Heart left ventricle (tissue), 16 donors: ENCODE data around the gene SSPN. TPM values are rescaled to one million over a fixed set of nuclear protein-coding genes. Genes with fewer than 3 reads are reported as not detected.

ENCODE experiments used
- ATAC-seq, 4 donors: fragments of 200-7000 bp; cut with Tn5 transposase; one replicate each; pipeline ENCODE4 v1.9.1; 2020 to 2022; ENCODE audit warnings: moderate library complexity in 4 of 4, mild to moderate bottlenecking in 3 of 4, moderate number of reproducible peaks in 1 of 4
- DNase-seq, 5 donors: peaks; one replicate each; pipeline ENCODE4 v3.0.0-alpha.2; 2020
- H3K27ac ChIP-seq, 12 donors: fragments of 200-600 bp; sonication (generic) in 4 of 12; one replicate each; pipeline versions ENCODE4 v1.5.0 to v1.8.0; 2016 to 2022; ENCODE audit warnings: mild to moderate bottlenecking in 2 of 12
- H3K27me3 ChIP-seq, 9 donors: fragments of 200-600 bp; sonication (generic) in 2 of 9; one replicate each; pipeline versions ENCODE4 v1.5.1 to v1.8.0; 2016 to 2022; ENCODE audit warnings: mild to moderate bottlenecking in 3 of 9
- H3K36me3 ChIP-seq, 9 donors: fragments of 200-600 bp; sonication (generic) in 2 of 9; one replicate each; pipeline versions ENCODE4 v1.5.0 to v1.8.0; 2018 to 2022; ENCODE audit warnings: mild to moderate bottlenecking in 2 of 9
- H3K4me1 ChIP-seq, 12 donors: fragments of 200-600 bp; sonication (generic) in 4 of 12; one replicate each; pipeline versions ENCODE4 v1.5.0 to v1.8.0; 2016 to 2022; ENCODE audit warnings: mild to moderate bottlenecking in 3 of 12
- H3K4me3 ChIP-seq, 12 donors: fragments of 200-600 bp; sonication (generic) in 4 of 12; one replicate each; pipeline versions ENCODE4 v1.5.0 to v1.8.0; 2017 to 2022; ENCODE audit warnings: mild to moderate bottlenecking in 9 of 12, moderate library complexity in 4 of 12
- H3K9me3 ChIP-seq, 12 donors: fragments of 200-600 bp; sonication (generic) in 4 of 12; one replicate each; pipeline versions ENCODE4 v1.5.0 to v1.8.0; 2016 to 2022; ENCODE audit warnings: mild to moderate bottlenecking in 1 of 12
- CTCF ChIP-seq, 12 donors: fragments of 200-600 bp; sonication (generic) in 4 of 12; IDR thresholded peaks; one replicate each; pipeline versions ENCODE4 v1.5.0 to v1.8.0; 2018 to 2022; ENCODE audit warnings: antibody characterized with exemption in 12 of 12, mild to moderate bottlenecking in 5 of 12
- POLR2A ChIP-seq, 2 donors: fragments of 450-650 bp; IDR thresholded peaks; one replicate each; pipeline ENCODE4 v1.6.1; 2017; ENCODE audit warnings: antibody characterized with exemption in 2 of 2, mild to moderate bottlenecking in 2 of 2, moderate library complexity in 2 of 2
- WGBS, 4 donors: extraction: QIAGEN DNeasy Blood & Tissue Kit in 2 of 4; methylation state at CpG; one replicate each; pipeline versions ENCODE4 v1.1.5 to v1.1.7; 2013 to 2018; 5-methylcytosine and 5-hydroxymethylcytosine counted together
- intact Hi-C, 10 donors: fragments of 100-400 bp; cut with DNase I; formaldehyde crosslinking; loops; one replicate each; pipeline versions ENCODE4 v1.11.1 to v1.14.2; 2022
- polyA plus RNA-seq, 2 donors: library from polyadenylated mRNA; stranded (reverse); fragments of 200-250 nt; gene quantifications; one replicate each; pipeline ENCODE4 v1.2.3, GENCODE V29; 2013
- total RNA-seq, 9 donors: library from RNA; depleted of rRNA in 2 of 9; stranded (reverse); fragments of >200 nt in 2 of 9; fragmentation: NEBNext Ultra II Directional in 3 of 9; extraction: Animal tissue kit (Norgen Biotek cat#: 25700) in 3 of 9; gene quantifications; one replicate each; pipeline versions ENCODE4 v1.1.0 to v1.2.4, GENCODE V29; 2016 to 2023
- donor health status: ischemic (EF 13 %, LVEDD 7.1; RV severe dilation, severe dysfunction).
- donor health status: healthy with polysubstance abuse.
- donor health status: DM: no; HTN: yes; CAD: no.
- donor health status: DM: no; HTN: no; CAD: no.
- donor health status: ischemic (EF 25% LVEDD 6.9; RV normal size, moderate dysfunction).
- donor health status: ischemic (EF 25% LVEDD 5.7; RV mildly dilated, moderate dysfunction).
- donor health status: healthy.
- donor health status: DM: yes; HTN: yes; CAD: no.
- donor health status: ischemic (EF 35%, LVEDD 5.7; RV mildly dilated, moderate dysfunction).
- donor health status: nonischemic (EF 11% LVEDD 7.7; RV severe dilation, severe dysfunction).
- donor health status: DM: yes; HTN: yes; CAD: no.
- donor health status: PGD.
- donor health status: ischemic (EF 29% LVEDD 5.4; RV normal size, mild dysfunction).
- donor health status: nonischemic (EF 23%, LVEDD 6.1; RV moderate dilation, normal function).

SSPN gene
- total and polyA plus RNA-seq, 11 donors: 7.5 to 109 (median 56.1) TPM

GRCh38 chr12:26246483-26247164 is 51.3 kb downstream of the SSPN start:
- no peaks in the 10 kb centered on the region for H3K36me3 ChIP-seq
- H3K4me1 ChIP-seq: no peaks in the 10 kb centered on the region
- peaks cover 0 to 10% (median 5%) of the 10 kb centered on the region in 12 donors for H3K9me3 ChIP-seq
- no peak overlapping the region for H3K4me3 ChIP-seq
- DNase-seq (no peak), ATAC-seq (peak in 1 of 4 donors; percentile 31)
- TF ChIP-seq POLR2A (IDR thresholded peaks at IDR 0.05) (no peak), CTCF (IDR thresholded peaks at IDR 0.05) (no peak)
- WGBS, 4 donors: 93 to 95% (median 94%) methylated on average over 3 to 4 of the region's 4 CpGs
- no peaks in the 10 kb centered on the region for H3K27me3 ChIP-seq
- H3K27ac ChIP-seq: no peak overlapping the region
- intact Hi-C loops: no loop called here

GRCh38 chr12:26247873-26248272 is 52.5 kb downstream of the SSPN start:
- no peaks in the 10 kb centered on the region for H3K36me3 ChIP-seq
- H3K4me1 ChIP-seq: no peaks in the 10 kb centered on the region
- WGBS, 4 donors: 63 to 65% (median 64%) methylated on average over 4 of the region's 4 CpGs
- no peak overlapping the region for H3K27ac ChIP-seq
- intact Hi-C loops: no loop called here
- DNase-seq (no peak), ATAC-seq (no peak)
- TF ChIP-seq CTCF (IDR thresholded peaks at IDR 0.05) (no peak), POLR2A (IDR thresholded peaks at IDR 0.05) (no peak)
- peaks cover 0 to 10% (median 5%) of the 10 kb centered on the region in 12 donors for H3K9me3 ChIP-seq
- no peak overlapping the region for H3K4me3 ChIP-seq
- no peaks in the 10 kb centered on the region for H3K27me3 ChIP-seq

GRCh38 chr12:26250801-26251200 is 55.4 kb downstream of the SSPN start:
- no peaks in the 10 kb centered on the region for H3K4me1 ChIP-seq
- TF ChIP-seq POLR2A (IDR thresholded peaks at IDR 0.05): no peak
- no peak for TF ChIP-seq CTCF (IDR thresholded peaks at IDR 0.05)
- intact Hi-C loops: no loop called here

GRCh38 chr12:26251600-26251999 is 56.2 kb downstream of the SSPN start:
- peak overlapping the region in 5 of 12 donors; percentile 13 to 61 (median 26) for H3K27ac ChIP-seq

More at GRCh38 chr12:26250801-26251200, 55.4 kb downstream of the SSPN start:
- H3K27ac ChIP-seq: no peak overlapping the region
- 76 to 87% (median 81%) methylated on average over 3 of the region's 3 CpGs for WGBS, 4 donors
- H3K27me3 ChIP-seq: no peaks in the 10 kb centered on the region
- ATAC-seq (no peak), DNase-seq (no peak)
- H3K4me3 ChIP-seq: no peak overlapping the region
- no peaks in the 10 kb centered on the region for H3K36me3 ChIP-seq
- H3K9me3 ChIP-seq: peaks cover 0 to 26% (median 8%) of the 10 kb centered on the region in 12 donors

More at GRCh38 chr12:26251600-26251999, 56.2 kb downstream of the SSPN start:
- Histone ChIP-seq H3K9me3 (peaks cover 0 to 34% (median 11%) of the 10 kb centered on the region in 12 donors), H3K4me1 (no peaks in the 10 kb centered on the region), H3K27me3 (no peaks in the 10 kb centered on the region), H3K36me3 (no peaks in the 10 kb centered on the region), H3K4me3 (no peak overlapping the region)
- DNase-seq: peak in 4 of 5 donors; percentile 55 to 73 (median 66)
- ATAC-seq: peak; percentile 71 to 96 (median 94)
- 57 to 70% (median 62%) methylated on average over 6 of the region's 6 CpGs for WGBS, 4 donors
- TF ChIP-seq POLR2A (IDR thresholded peaks at IDR 0.05) (no peak), CTCF (IDR thresholded peaks at IDR 0.05) (no peak)
- intact Hi-C loops: no loop called here
